PC-3 (cell line): Measurements from ENCODE around the gene PTPRN2.

ENCODE experiments used
- EZH2 ChIP-seq: fragments of 300-600 bp; sonication (generic); IDR thresholded peaks from one replicate; pipeline ENCODE4 v1.6.1; 2017; ENCODE audit warnings: antibody characterized with exemption, mild to moderate bottlenecking, low read length; ENCODE audit not compliant: unreplicated experiment
- EZH2phosphoT487 ChIP-seq: fragments of 300-600 bp; sonication (generic); IDR thresholded peaks from 2 replicates; pipeline ENCODE4 v1.6.1; 2018; ENCODE audit warnings: mild to moderate bottlenecking, antibody characterized with exemption, low read length, borderline replicate concordance
- TF ChIP-seq, protein P1 (sequence below): fragments of 300-600 bp; sonication (generic); conservative IDR thresholded peaks from 2 replicates; pipeline ENCODE4 v1.5.1; 2017; ENCODE audit warnings: antibody characterized with exemption, low read depth, mild to moderate bottlenecking, low read length

DNA sequence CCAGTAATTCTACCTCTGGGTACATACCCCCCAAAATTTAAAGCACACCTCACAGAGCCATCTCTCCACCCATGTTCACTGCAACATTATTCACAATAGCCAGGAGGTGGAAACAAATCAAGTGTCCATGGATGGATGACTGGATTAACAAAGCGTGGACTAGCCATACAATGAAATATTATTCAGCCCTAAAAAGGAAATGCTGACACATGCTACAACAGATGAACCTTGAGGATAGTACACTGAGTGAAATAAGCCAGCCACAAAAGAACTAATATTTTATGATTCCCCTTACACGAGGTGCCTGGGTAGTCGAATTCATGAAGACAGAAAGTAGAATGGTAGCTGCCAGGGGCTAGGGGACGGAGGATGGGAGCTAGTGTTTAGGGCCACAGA is 31.1 kb upstream of the PTPRN2 start:
- TF ChIP-seq, protein P1, sequence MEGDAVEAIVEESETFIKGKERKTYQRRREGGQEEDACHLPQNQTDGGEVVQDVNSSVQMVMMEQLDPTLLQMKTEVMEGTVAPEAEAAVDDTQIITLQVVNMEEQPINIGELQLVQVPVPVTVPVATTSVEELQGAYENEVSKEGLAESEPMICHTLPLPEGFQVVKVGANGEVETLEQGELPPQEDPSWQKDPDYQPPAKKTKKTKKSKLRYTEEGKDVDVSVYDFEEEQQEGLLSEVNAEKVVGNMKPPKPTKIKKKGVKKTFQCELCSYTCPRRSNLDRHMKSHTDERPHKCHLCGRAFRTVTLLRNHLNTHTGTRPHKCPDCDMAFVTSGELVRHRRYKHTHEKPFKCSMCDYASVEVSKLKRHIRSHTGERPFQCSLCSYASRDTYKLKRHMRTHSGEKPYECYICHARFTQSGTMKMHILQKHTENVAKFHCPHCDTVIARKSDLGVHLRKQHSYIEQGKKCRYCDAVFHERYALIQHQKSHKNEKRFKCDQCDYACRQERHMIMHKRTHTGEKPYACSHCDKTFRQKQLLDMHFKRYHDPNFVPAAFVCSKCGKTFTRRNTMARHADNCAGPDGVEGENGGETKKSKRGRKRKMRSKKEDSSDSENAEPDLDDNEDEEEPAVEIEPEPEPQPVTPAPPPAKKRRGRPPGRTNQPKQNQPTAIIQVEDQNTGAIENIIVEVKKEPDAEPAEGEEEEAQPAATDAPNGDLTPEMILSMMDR, result no peak
- TF ChIP-seq EZH2 (no peak), EZH2phosphoT487 (no peak)
